Stimulated activated CD8-positive, alpha-beta memory T cell treated with anti-CD3 and anti-CD28 coated beads, Interleukin-7, amount 100 ng/mL, for 24 hours (primary cell): ENCODE measurements around the gene ZNF444.

Experiments used
- DNase-seq: peaks from one replicate; pipeline ENCODE4 v3.0.0-alpha.2; 2020; ENCODE audit warnings: low read depth

Gene ZNF444

DNA sequence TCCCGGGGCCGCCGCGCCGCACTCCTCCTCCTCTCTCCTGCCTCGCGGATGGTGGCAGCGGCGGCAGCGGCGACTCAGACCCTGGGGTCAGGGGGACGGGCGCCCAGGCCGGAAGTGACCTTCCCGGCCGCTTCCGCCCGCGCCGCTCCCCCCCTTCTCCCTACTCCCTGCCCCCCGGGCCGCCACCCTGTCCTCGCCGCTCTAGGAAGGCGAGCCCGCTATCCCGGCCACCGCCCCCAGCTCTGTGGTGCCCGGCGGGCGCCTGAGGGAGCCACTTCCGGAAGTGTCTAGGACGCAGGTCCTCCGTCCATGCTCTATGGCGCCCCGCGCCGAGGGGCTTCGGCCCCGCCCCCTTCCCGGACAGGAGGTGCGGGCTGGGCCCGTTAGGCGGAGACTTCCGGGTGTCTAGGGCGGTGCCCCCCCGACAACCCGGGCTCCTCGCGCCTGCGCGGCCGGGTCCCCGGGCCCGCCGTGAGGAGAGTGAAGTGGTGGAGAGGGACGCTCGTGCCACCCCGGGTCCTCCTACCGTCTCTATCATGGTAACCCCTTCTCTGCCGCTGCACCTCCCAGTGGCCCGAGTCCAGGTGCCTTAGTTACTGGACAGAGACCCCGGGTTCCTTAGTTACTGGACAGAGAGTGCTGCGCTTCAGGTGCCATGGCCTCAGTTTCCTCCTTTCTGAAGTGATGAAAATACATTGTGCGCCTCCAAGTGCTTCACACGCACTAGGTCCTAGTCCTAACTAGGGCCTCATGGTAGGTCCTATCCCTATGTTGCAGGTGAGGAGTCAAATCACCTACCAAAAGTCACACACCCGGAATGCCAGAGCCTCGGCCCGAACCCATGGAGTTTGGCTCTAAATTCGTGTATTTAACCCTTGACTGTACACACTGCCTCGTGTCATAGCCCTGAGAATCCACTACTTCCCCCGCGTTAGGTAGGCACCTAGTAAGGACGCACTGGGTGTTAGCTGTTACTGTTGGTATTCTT, 19.6 kb upstream of the ZNF444 start, which contains the start of gene ZNF787:
ZNF787 (minus strand) TSS at position 116 of the 988 bp plus-strand sequence. CDS start 18,078 bp downstream, outside the sequence.
- peak; percentile 94 for DNase-seq

- DNase-seq, result no peak
Observed at GRCh38 chr19:56123266-56123891, 17.7 kb upstream of the ZNF444 start.

- no peak for DNase-seq
Observed at GRCh38 chr19:56124578-56124977, 16.5 kb upstream of the ZNF444 start.

DNA sequence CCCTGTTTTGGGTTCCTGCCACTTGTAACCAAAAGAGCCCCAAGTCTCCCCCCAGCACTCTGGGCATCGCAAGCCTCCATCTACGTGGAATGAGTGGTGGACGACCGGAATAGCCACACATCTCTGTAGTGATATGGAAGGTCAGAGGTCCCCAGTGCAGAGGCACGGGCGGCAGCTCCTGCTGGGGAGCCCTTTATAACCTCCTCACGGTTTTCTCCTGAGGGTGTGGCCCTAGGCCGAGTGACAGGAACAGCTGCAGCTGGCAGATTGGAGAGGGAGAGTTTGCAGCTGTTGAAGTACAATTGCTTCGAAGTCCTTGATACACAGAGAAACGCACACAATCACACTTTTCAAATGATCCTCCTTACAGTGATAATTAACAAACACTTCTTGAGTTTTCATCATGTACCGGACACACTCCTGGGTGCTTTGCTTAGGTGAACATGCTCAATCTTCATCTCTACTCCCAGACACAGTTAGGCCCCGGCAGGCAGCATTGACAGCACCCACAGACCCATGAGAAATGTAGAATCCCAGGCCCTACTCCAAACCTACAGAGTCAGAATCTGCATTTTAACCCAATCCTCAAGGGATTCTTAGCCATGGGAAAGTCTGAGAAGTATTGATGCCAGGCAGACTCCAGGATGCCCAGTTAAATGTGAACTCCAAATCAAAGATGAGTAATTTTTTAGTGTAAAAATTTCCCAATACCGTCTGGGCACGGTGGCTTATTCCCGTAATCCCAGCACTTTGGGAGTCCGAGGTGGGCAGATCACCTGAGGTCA, 15.1 kb upstream of the ZNF444 start:
- no peak for DNase-seq

DNA sequence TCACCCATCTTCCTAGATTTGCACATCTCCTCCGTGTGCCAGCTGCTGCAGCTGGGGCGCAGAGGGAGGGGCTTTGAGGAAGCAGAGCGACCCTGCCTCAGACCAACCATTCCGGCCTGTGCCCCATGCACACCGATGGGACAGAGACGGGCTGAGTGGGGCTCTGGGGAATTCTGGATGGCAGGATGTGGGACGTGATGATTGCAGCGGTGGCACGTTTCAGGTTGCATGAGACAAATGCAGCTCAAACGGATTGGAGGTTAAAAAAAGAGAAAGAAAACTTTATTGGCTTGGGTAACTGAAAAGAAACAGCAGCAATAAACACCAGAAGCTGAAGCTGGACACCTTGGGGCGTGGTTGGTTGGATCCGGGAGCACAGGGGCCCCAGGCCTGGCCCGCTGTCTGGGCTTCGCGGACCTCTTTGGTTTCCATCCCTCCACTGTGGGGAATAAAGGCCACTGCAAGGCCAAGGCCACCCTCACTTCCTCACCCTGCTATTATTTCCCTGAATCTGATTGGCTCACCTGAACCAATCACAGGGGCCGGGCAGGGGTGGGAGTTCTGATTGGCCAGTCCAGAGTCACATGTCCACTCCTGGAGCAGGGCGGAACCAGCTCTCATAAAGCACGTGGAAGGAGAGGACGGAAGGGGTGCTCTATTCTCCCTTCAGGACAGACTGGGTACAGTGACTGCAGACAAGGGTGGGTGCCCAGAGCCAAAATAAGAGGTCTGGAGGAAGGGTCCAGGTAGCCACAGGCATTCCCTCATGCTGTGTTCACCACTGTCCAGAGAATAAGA, 13.9 kb upstream of the ZNF444 start:
- DNase-seq, result no peak

- DNase-seq, result no peak
Observed at GRCh38 chr19:56130006-56130405, 11.1 kb upstream of the ZNF444 start.

DNA sequence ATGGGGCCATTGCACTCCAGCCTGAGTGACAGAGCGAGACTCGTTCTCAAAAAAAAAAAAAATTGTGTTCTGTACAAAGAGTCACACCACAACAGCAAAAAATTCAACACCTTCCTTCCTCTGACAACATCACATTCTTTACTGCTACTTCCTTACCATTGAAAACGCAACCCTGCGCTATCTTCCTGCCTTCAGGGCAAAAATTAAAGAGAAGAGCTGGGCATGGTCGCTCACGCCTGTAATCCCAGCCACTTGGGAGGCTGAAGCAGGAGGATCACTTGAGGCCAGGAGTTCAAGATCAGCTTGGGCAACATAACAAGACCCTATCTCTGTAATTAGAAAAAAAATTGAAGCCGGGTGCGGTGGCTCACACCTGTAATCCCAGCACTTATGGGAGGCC, 9.4 kb upstream of the ZNF444 start:
- no peak for DNase-seq

- DNase-seq, result no peak
Observed at GRCh38 chr19:56132316-56132822, 8.7 kb upstream of the ZNF444 start.

DNA sequence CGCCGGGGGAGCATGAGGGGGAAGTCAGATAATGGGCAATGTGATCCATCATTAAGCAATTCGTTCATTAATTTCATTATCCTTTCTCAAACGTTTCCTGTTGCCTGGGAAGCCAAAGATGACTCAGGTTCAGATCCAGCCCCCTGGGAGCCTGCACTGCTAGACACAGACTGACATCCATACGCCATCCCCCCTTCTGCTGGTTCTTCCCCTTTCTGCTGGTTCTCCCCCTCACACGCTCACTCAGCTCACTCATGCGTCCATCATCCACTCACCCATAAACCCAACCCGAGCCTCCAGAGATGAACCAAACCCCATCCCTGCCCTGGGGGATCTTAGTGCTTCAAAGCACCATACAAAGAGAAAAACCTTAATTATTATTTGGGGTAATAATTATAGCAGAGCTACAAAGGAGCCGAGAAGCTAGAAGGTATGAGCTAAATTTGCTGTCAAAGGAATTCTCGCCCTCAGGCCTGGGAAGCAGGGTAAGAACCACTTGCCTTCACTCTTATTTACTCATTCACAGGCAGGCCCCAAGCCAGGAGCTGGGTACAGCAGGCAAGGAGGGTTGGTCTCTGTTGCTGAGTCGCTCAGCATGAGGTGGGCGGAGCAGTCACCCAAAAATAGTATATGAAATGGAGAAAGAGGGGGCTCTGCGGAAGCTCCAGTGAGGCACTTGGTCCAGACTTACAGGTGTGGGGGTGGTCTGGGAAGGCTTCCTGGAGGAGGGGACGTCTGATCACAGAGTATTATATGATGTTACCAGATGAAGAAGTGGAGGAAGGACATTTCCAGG, 7.0 kb upstream of the ZNF444 start:
- no peak for DNase-seq

GRCh38 chr19:56134654-56134921, 6.5 kb upstream of the ZNF444 start:
- no peak for DNase-seq

DNA sequence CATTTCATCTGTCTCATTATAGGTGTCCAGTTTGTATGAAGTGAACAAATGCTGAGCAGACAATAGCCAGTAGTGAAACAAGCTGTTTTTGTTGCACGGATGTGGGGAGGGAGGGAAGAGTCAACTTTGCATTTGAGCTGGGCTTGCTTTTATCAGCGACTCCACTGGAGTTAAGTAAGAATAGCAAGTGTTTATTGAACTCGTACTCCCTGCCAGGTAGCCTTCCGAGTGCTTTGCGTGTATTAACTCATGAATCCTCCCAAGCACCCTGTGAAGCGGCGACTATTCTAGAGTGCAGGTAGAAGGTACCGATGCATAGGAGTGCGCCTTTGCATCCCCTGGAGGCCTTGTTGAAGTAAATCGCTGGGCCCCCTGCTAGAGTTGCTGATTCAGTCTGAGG, 4.7 kb upstream of the ZNF444 start:
- DNase-seq, result no peak

- DNase-seq, result no peak
Observed at GRCh38 chr19:56137405-56137804, 3.7 kb upstream of the ZNF444 start.

DNA sequence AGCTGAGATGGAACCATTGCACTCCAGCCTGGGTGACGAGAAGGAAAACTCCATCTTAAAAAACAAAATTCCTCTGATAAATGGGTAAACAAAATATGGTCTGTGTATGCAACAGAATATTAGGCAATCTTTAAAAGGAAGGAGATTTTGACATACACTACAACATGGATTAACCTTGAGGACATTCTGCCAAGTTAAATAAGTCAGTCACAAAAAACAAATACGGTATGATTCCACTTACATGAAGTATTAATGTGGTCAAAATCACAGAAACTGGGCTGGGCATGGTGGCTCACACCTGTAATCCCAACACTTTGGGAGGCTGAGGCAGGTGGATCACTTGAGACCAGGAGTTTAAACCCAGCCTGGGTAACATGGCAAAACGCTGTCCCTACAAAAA, 3.0 kb upstream of the ZNF444 start:
- no peak for DNase-seq

GRCh38 chr19:56139847-56140582, 1.1 kb upstream of the ZNF444 start:
- no peak for DNase-seq

GRCh38 chr19:56141417-56141993, 418 bp downstream of the ZNF444 start:
- DNase-seq, result no peak

DNA sequence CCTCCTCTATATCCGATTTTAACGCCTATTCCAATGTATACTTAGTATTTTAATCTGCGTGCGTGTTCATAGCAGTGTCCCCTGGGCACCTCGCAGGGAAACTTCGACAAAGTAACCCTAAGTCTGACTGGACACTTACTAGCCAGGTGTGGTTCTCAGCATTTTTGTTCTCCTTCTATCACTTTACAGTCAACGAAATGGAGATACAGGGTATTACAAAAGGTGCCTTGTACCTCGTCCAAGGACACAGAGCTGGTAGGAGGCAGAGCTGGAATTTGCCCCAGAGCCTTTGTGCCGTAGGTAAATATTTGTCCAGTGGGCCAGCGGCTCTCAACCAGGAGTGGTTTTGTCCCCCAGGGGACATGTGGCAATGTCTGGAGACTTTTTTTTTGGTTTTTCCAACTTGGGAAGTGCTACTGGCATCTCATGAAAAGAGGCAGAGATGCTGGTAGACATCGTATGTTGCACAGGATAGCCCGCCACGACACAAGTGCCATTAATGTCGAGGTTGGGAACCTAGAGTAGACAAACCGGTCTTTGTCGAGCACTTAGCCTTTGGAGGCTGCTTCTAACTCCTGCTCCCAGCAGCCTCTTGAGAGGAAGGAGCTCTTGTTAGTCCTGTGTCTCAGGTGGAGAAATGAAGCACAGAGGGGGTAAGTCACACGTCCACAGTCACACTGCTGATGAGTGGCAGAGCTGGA, 1.1 kb downstream of the ZNF444 start:
- DNase-seq, result no peak

DNA sequence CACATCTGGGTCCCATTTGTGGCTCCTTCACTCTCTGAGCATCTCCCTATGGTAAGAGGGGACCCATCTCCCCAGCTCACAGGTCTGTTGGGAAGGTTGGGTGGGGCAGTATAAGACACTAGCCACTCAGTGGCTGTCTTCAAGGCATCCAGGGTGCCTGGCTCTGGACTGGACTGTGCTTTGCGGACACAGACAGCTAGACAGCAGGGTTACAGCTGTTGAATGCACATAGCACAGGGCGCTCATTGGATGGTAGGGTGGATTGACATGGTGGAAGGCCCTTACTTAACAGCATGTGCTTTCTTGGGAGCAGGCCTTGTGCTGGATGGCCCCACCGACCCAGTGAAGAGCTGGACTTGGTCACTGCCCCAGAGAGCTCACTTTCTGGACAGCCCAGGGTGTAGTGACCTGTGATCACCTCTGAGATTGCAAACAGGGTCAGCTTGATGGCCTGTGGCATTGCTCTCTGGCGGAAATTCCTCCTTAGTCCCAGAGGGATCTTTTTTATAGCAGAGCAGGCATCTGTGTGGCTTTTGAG, 1.9 kb downstream of the ZNF444 start:
- DNase-seq, result no peak

DNA sequence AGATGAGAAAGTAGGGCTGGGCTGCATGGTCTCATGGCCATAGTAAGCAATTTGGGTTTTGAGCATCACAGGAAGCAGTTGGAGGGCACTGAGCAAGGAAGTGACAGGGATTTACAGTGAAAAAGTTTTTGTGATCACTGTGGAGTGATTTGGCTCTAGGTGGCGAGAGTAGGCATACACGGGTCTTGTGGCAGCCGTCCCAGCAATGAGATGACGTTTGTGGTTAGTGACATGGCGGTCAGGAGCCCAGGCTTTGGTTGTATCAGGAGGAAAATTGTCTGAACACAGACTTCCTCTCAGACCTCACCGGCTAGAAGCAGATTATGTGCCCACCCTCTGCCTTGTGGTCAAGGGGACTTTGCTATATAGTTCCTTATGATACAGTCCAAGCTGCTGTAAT, 3.3 kb downstream of the ZNF444 start:
- DNase-seq, result no peak

GRCh38 chr19:56144831-56145230, 3.7 kb downstream of the ZNF444 start:
- no peak for DNase-seq
